ENCODE data around the gene BBS9.

GRCh38 chr7:33644489-33644888, 515.1 kb downstream of the BBS9 start:
- TF ChIP-seq POLR2A (IDR thresholded peaks at IDR 0.05; ENCODE audit: low read depth, low read length) = no peak
- no peak for TF ChIP-seq POLR2AphosphoS5 (IDR thresholded peaks at IDR 0.05; ENCODE audit: low read depth, low read length)

Measured in GM12891 (cell line).